Thoracic aorta (tissue), 2 donors: ENCODE results near the gene GYPC. TPM values are rescaled to one million over a fixed set of nuclear protein-coding genes. Genes with fewer than 3 reads are reported as not detected.

Experiments
- ATAC-seq: fragments of 150-250 bp; one replicate; pipeline ENCODE4 v1.8.0; 2017; ENCODE audit warnings: low read depth; ENCODE audit not compliant: insufficient number of reproducible peaks, low FRiP score
- DNase-seq: peaks from one replicate; pipeline ENCODE4 v3.0.0-alpha.2; 2020; ENCODE audit warnings: low spot score
- H3K27ac ChIP-seq, 2 donors: fragments of 200-600 bp; sonication (generic); 1 replicate in 1 of 2; 2 replicates in 1 of 2; pipeline ENCODE4 v1.5.1; 2016; ENCODE audit warnings: mild to moderate bottlenecking in 2 of 2, moderate library complexity in 2 of 2
- H3K27me3 ChIP-seq: fragments of 200-600 bp; sonication (generic); replicated peaks from 2 replicates; pipeline ENCODE4 v1.6.0; 2016; ENCODE audit warnings: mild to moderate bottlenecking; ENCODE audit not compliant: insufficient read depth
- H3K36me3 ChIP-seq: fragments of 200-600 bp; sonication (generic); one replicate; pipeline ENCODE4 v1.5.1; 2016
- H3K4me1 ChIP-seq, 2 donors: fragments of 200-600 bp; sonication (generic); 1 replicate in 1 of 2; 2 replicates in 1 of 2; pipeline versions ENCODE4 v1.5.1 to v1.6.0; 2016; ENCODE audit warnings: low read depth in 2 of 2, mild to moderate bottlenecking in 1 of 2; ENCODE audit not compliant: control insufficient read depth in 1 of 2
- H3K4me3 ChIP-seq: fragments of 200-600 bp; sonication (generic); 2 replicates; pipeline ENCODE4 v1.5.1; 2016; ENCODE audit warnings: mild to moderate bottlenecking
- H3K9me3 ChIP-seq: fragments of 200-600 bp; sonication (generic); 2 replicates; pipeline ENCODE4 v1.5.1; 2016
- CTCF ChIP-seq: fragments of 200-600 bp; sonication (generic); IDR thresholded peaks from one replicate; pipeline ENCODE4 v1.5.1; 2019; ENCODE audit warnings: antibody characterized with exemption
- total RNA-seq, 2 donors: library from RNA; depleted of rRNA; stranded (reverse); fragments of >200 nt; gene quantifications; one replicate each; pipeline versions ENCODE4 v1.1.0 to v1.2.3, GENCODE V29; 2016

GYPC gene
- total RNA-seq, 2 donors from 2014 or later: 123 to 185 TPM

GRCh38 chr2:126656431-126657147, 631 bp downstream of the GYPC start:
- H3K27me3 ChIP-seq: no peaks in the 10 kb centered on the region
- H3K27ac ChIP-seq: peak overlapping the region; percentile 91 to 98
- no peak for ATAC-seq
- H3K4me3 ChIP-seq: peak overlapping the region; percentile 82
- TF ChIP-seq CTCF: no peak
- no peaks in the 10 kb centered on the region for H3K36me3 ChIP-seq
- no peaks in the 10 kb centered on the region for H3K9me3 ChIP-seq
- peaks cover 22 to 58% of the 10 kb centered on the region in 2 donors for H3K4me1 ChIP-seq
- no peak for DNase-seq

GRCh38 chr2:126657148-126657635, 1.2 kb downstream of the GYPC start:
- peaks cover 22 to 64% of the 10 kb centered on the region in 2 donors for H3K4me1 ChIP-seq
- H3K27me3 ChIP-seq: no peaks in the 10 kb centered on the region
- TF ChIP-seq CTCF: no peak
- no peak for DNase-seq
- H3K4me3 ChIP-seq: peak overlapping the region; percentile 82
- ATAC-seq: no peak
- H3K9me3 ChIP-seq: no peaks in the 10 kb centered on the region
- H3K27ac ChIP-seq: peak overlapping the region; percentile 91 to 98
- H3K36me3 ChIP-seq: no peaks in the 10 kb centered on the region

GRCh38 chr2:126657636-126658318, 1.8 kb downstream of the GYPC start:
- DNase-seq (peak; percentile 61), ATAC-seq (peak; percentile 71)
- Histone ChIP-seq H3K27me3 (no peaks in the 10 kb centered on the region), H3K4me1 (peaks cover 27 to 70% of the 10 kb centered on the region in 2 donors), H3K36me3 (no peaks in the 10 kb centered on the region), H3K9me3 (no peaks in the 10 kb centered on the region), H3K4me3 (peak overlapping the region; percentile 82), H3K27ac (peak overlapping the region; percentile 91 to 98)
- peak; percentile 7 for TF ChIP-seq CTCF

GRCh38 chr2:126658319-126658904, 2.5 kb downstream of the GYPC start:
- peak; percentile 1 for TF ChIP-seq CTCF
- Histone ChIP-seq H3K27ac (peak overlapping the region; percentile 91 to 98), H3K4me1 (peaks cover 33 to 77% of the 10 kb centered on the region in 2 donors), H3K36me3 (no peaks in the 10 kb centered on the region), H3K9me3 (no peaks in the 10 kb centered on the region), H3K27me3 (no peaks in the 10 kb centered on the region), H3K4me3 (peak overlapping the region; percentile 82)
- DNase-seq: no peak
- no peak for ATAC-seq
